Keratinocyte (primary cell): ENCODE data around the gene KRT6C. TPM values are rescaled to one million over a fixed set of nuclear protein-coding genes. Genes with fewer than 3 reads are reported as not detected.
A peak's percentile ranks its signal among the peaks of the same experiment; 100 is the strongest.

Source experiments
- DNase-seq: peaks from one replicate; pipeline ENCODE4 v3.0.0-alpha.2; 2011; ENCODE audit warnings: low read depth, missing footprints, low spot score
- FAIRE-seq: peaks from 2 replicates; lab custom pipeline; 2011; peaks lifted over from hg19 to GRCh38; lab: Jason Lieb, UNC
- H2AFZ ChIP-seq: 2 replicates; pipeline ENCODE4 v1.6.0; 2012; ENCODE audit warnings: low read length, control low read depth, inconsistent platforms; ENCODE audit not compliant: control insufficient read depth
- H3K27ac ChIP-seq: 2 replicates; pipeline ENCODE4 v1.5.1; 2011; ENCODE audit warnings: low read length; ENCODE audit not compliant: control insufficient read depth, insufficient read depth
- H3K27me3 ChIP-seq: 3 replicates; pipeline ENCODE4 v1.6.0; 2011; ENCODE audit warnings: low read length; ENCODE audit not compliant: control insufficient read depth, insufficient read depth; ENCODE audit errors: extremely low read depth
- H3K36me3 ChIP-seq, 2 experiments: 2 replicates in 1 of 2; 3 replicates in 1 of 2; pipeline ENCODE4 v1.5.1; 2011; ENCODE audit warnings: low read length in 2 of 2, mild to moderate bottlenecking in 1 of 2; ENCODE audit not compliant: control insufficient read depth in 2 of 2, insufficient read depth in 2 of 2; ENCODE audit errors: extremely low read depth in 1 of 2
- H3K4me1 ChIP-seq: 3 replicates; pipeline ENCODE4 v1.5.1; 2011; ENCODE audit warnings: low read length; ENCODE audit not compliant: control insufficient read depth, insufficient read depth; ENCODE audit errors: extremely low read depth
- H3K4me2 ChIP-seq: 3 replicates; pipeline ENCODE4 v1.6.0; 2011; ENCODE audit warnings: low read depth, low read length; ENCODE audit not compliant: control insufficient read depth, insufficient read depth; ENCODE audit errors: extremely low read depth
- H3K4me3 ChIP-seq, 3 experiments: fragments of 200-600 bp in 1 of 3; sonication (generic) in 1 of 3; 2 replicates in 2 of 3; 3 replicates in 1 of 3; pipeline ENCODE4 v1.5.1; 2011 to 2016; ENCODE audit warnings: low read length in 3 of 3, mild to moderate bottlenecking in 3 of 3, control low read depth in 2 of 3, inconsistent platforms in 1 of 3, low read depth in 1 of 3, mixed read lengths in 1 of 3, mixed run types in 1 of 3, moderate library complexity in 1 of 3; ENCODE audit not compliant: control insufficient read depth in 2 of 3, insufficient read depth in 2 of 3; ENCODE audit errors: extremely low read depth in 1 of 3
- H3K79me2 ChIP-seq: 2 replicates; pipeline ENCODE4 v1.6.0; 2012; ENCODE audit warnings: low read length; ENCODE audit not compliant: control insufficient read depth, insufficient read depth
- H3K9ac ChIP-seq: 3 replicates; pipeline ENCODE4 v1.6.0; 2011; ENCODE audit warnings: low read length; ENCODE audit not compliant: control insufficient read depth, insufficient read depth; ENCODE audit errors: extremely low read depth
- H3K9me1 ChIP-seq: 3 replicates; pipeline ENCODE4 v1.6.0; 2011; ENCODE audit warnings: low read length; ENCODE audit not compliant: control insufficient read depth, insufficient read depth; ENCODE audit errors: extremely low read depth
- H3K9me3 ChIP-seq: 2 replicates; pipeline ENCODE4 v1.5.1; 2012; ENCODE audit warnings: low read depth, low read length; ENCODE audit not compliant: control insufficient read depth
- H4K20me1 ChIP-seq: 3 replicates; pipeline ENCODE4 v1.6.0; 2011; ENCODE audit warnings: low read length; ENCODE audit not compliant: control insufficient read depth, insufficient read depth; ENCODE audit errors: extremely low read depth
- CTCF ChIP-seq, 3 experiments: IDR thresholded peaks in 1 of 3; conservative IDR thresholded peaks in 1 of 3; optimal IDR thresholded peaks in 1 of 3; 2 replicates in 2 of 3; 3 replicates in 1 of 3; pipeline versions ENCODE3 to v1.5.1; 2011; ENCODE audit warnings: low read length in 3 of 3, mild to moderate bottlenecking in 3 of 3, moderate library complexity in 2 of 3, control low read depth in 1 of 3, inconsistent platforms in 1 of 3; ENCODE audit not compliant: insufficient read depth in 2 of 3; ENCODE audit errors: extremely low read depth in 1 of 3
- EZH2 ChIP-seq: IDR thresholded peaks from one replicate; pipeline ENCODE4 v1.6.1; 2012; ENCODE audit warnings: inconsistent platforms, mild to moderate bottlenecking, low read length, moderate library complexity
- dilution Hi-C: fragments of 300-500 bp; cut with MboI; formaldehyde crosslinking; loops from one replicate; pipeline ENCODE4 v1.7.0; 2020; ENCODE audit warnings: low sequenced_read_pairs; ENCODE audit not compliant: extremely low pct_ligation_motif_present
- polyA plus RNA-seq, 5 experiments: library from polyadenylated mRNA; depleted of rRNA in 3 of 5; stranded (reverse) in 3 of 5; stranded (forward) in 1 of 5; unstranded in 1 of 5; fragments of >200 nt; gene quantifications; 1 replicate in 1 of 5; 2 replicates in 3 of 5; 3 replicates in 1 of 5; pipeline versions ENCODE4 v1.2.1 to v1.2.3, GENCODE V29; 2011 to 2012; ENCODE audit warnings: missing spikeins in 2 of 5, low read depth in 1 of 5, low replicate concordance in 1 of 5

KRT6C gene
- polyA plus RNA-seq, 1 donor (not counting 4 experiments of a cell fraction or from before 2014, with no cell fraction given) = 357 TPM

GRCh38 chr12:52434760-52435530 is 38.7 kb downstream of the KRT6C start:
- peaks cover 0 to 4% of the 10 kb centered on the region in 2 experiments for H3K36me3 ChIP-seq
- H3K9me3 ChIP-seq = no peaks in the 10 kb centered on the region
- FAIRE-seq (peak; percentile 99), DNase-seq (no peak)
- H3K4me1 ChIP-seq = peaks cover 60% of the 10 kb centered on the region
- H3K9me1 ChIP-seq = no peaks in the 10 kb centered on the region
- no peak overlapping the region for H3K4me3 ChIP-seq
- H3K27ac ChIP-seq = peak overlapping the region; percentile 89
- peak overlapping the region; percentile 67 for H3K9ac ChIP-seq
- peaks cover 2% of the 10 kb centered on the region for H3K79me2 ChIP-seq
- H4K20me1 ChIP-seq = no peaks in the 10 kb centered on the region
- H2AFZ ChIP-seq = no peak overlapping the region
- H3K4me2 ChIP-seq = peak overlapping the region; percentile 65
- dilution Hi-C loops = no loop called here
- TF ChIP-seq CTCF (optimal IDR thresholded peaks at IDR 0.05 in 1 of 3, IDR thresholded peaks at IDR 0.05 in 1 of 3, conservative IDR thresholded peaks at IDR 0.05 in 1 of 3; ENCODE audit: extremely low read depth in 1 of 3, insufficient read depth in 2 of 3, low read length in 3 of 3) (no peak), EZH2 (no peak)
- no peaks in the 10 kb centered on the region for H3K27me3 ChIP-seq

- H3K36me3 ChIP-seq = peaks cover 0 to 2% of the 10 kb centered on the region in 2 experiments
- H3K9me1 ChIP-seq = no peaks in the 10 kb centered on the region
- H3K27me3 ChIP-seq = no peaks in the 10 kb centered on the region
- H3K4me2 ChIP-seq = peak within 1 kb of the TSS; percentile 65
- peaks cover 52% of the 10 kb centered on the region for H3K4me1 ChIP-seq
- dilution Hi-C loops = no loop called here
- H3K79me2 ChIP-seq = peaks cover 2% of the 10 kb centered on the region
- H3K4me3 ChIP-seq = no peak within 1 kb of the TSS
- no peaks in the 10 kb centered on the region for H3K9me3 ChIP-seq
- H3K9ac ChIP-seq = peak within 1 kb of the TSS; percentile 67
- DNase-seq (no peak), FAIRE-seq (peak; percentile 96)
- TF ChIP-seq CTCF (optimal IDR thresholded peaks at IDR 0.05 in 1 of 3, IDR thresholded peaks at IDR 0.05 in 1 of 3, conservative IDR thresholded peaks at IDR 0.05 in 1 of 3; ENCODE audit: extremely low read depth in 1 of 3, insufficient read depth in 2 of 3, low read length in 3 of 3) = no peak
- TF ChIP-seq EZH2 = no peak
- peak within 1 kb of the TSS; percentile 89 for H3K27ac ChIP-seq
- no peak within 1 kb of the TSS for H2AFZ ChIP-seq
- no peaks in the 10 kb centered on the region for H4K20me1 ChIP-seq
Observed at GRCh38 chr12:52434081-52434733, 39.4 kb downstream of the KRT6C start, which contains the start of gene KRT75. Gene KRT75 (minus strand): TSS chr12:52434371. CDS start chr12:52434304, 67 bp downstream.
